Lung (tissue), 12 donors: Measurements from ENCODE around the gene GFPT2. TPM values are rescaled to one million over a fixed set of nuclear protein-coding genes. Genes with fewer than 3 reads are reported as not detected.
A peak's percentile ranks its signal among the peaks of the same experiment; 100 is the strongest.

ENCODE experiments used
- ATAC-seq: fragments of 200-7000 bp; cut with Tn5 transposase; one replicate; pipeline ENCODE4 v1.9.1; 2020; ENCODE audit warnings: moderate number of reproducible peaks; ENCODE audit not compliant: insufficient read depth, low FRiP score
- DNase-seq, 3 donors: peaks; one replicate each; pipeline ENCODE4 v3.0.0-alpha.2; 2013 to 2017
- H3K27ac ChIP-seq, 2 donors: one replicate each; pipeline ENCODE4 v1.5.1; 2013; ENCODE audit warnings: mild to moderate bottlenecking in 2 of 2, moderate library complexity in 2 of 2, control low read depth in 1 of 2, inconsistent platforms in 1 of 2, low read depth in 1 of 2, low read length in 1 of 2
- H3K27me3 ChIP-seq, 3 donors: one replicate each; pipeline ENCODE4 v1.5.1; 2013; ENCODE audit warnings: low read length in 2 of 3; ENCODE audit not compliant: control insufficient read depth in 3 of 3, insufficient read depth in 3 of 3
- H3K36me3 ChIP-seq, 4 donors: one replicate each; pipeline ENCODE4 v1.5.1; 2013; ENCODE audit warnings: low read length in 4 of 4, mild to moderate bottlenecking in 1 of 4, moderate library complexity in 1 of 4; ENCODE audit not compliant: control insufficient read depth in 4 of 4, insufficient read depth in 4 of 4
- H3K4me1 ChIP-seq, 5 donors: one replicate each; pipeline ENCODE4 v1.5.1; 2013; ENCODE audit warnings: low read length in 5 of 5, mild to moderate bottlenecking in 2 of 5, moderate library complexity in 1 of 5; ENCODE audit not compliant: control insufficient read depth in 5 of 5, insufficient read depth in 5 of 5
- H3K4me3 ChIP-seq: one replicate; pipeline ENCODE4 v1.5.1; 2013; ENCODE audit warnings: mild to moderate bottlenecking, control low read depth, moderate library complexity
- H3K9ac ChIP-seq, 2 donors: one replicate each; pipeline ENCODE4 v1.5.1; 2013; ENCODE audit warnings: low read length in 2 of 2, control low read depth in 1 of 2; ENCODE audit not compliant: insufficient read depth in 1 of 2
- H3K9me3 ChIP-seq, 4 donors: one replicate each; pipeline ENCODE4 v1.5.1; 2013; ENCODE audit warnings: low read length in 3 of 4, mild to moderate bottlenecking in 1 of 4, moderate library complexity in 1 of 4; ENCODE audit not compliant: control insufficient read depth in 4 of 4, insufficient read depth in 3 of 4
- CTCF ChIP-seq: IDR thresholded peaks from 2 replicates; pipeline ENCODE4 v1.5.1; 2012; ENCODE audit warnings: mild to moderate bottlenecking; ENCODE audit errors: control extremely low read depth, extremely low read depth
- WGBS, 2 donors: extraction: QIAGEN DNeasy Blood & Tissue Kit; methylation state at CpG; one replicate each; pipeline ENCODE4 v1.1.7; 2013; 5-methylcytosine and 5-hydroxymethylcytosine counted together
- polyA plus RNA-seq, 2 donors: library from polyadenylated mRNA; stranded (reverse); fragments of 200-250 nt; gene quantifications; one replicate each; pipeline ENCODE4 v1.2.1, GENCODE V29; 2013
- total RNA-seq, 2 donors: library from RNA; depleted of rRNA in 1 of 2; stranded (reverse); fragments of >200 nt in 1 of 2; gene quantifications; one replicate each; pipeline ENCODE4 v1.2.1, GENCODE V29; 2014 to 2021
- donor health status: control.
- donor health status: control.
- donor health status: Bipolar disorder and iron deficiency.
- donor health status: healthy.
- donor health status: DM: yes; HTN: yes; CAD: no.

GFPT2 gene
- total and polyA plus RNA-seq, 4 donors, result 11.1 to 26.6 (median 17.3) TPM

DNA sequence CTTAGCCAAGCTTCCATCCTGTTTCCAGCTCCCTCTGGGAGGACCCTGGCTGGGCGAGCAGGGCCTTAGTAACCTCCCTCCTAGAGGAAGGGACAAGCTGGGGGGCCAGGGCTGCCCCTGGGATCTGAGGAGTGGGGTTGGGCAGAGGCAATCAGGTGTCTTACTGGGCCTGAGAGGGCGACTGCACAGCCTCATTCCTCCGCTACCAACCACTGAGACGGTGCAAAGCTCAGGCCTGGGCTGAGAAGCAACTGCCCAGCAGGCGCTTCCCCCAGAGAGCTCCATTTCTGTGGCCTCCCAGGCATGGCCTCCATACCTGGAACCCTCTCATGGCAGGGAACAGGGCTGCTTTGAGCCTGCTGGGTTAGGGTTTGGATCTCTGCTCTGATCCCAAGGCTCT, 18.8 kb upstream of the GFPT2 start:
- H3K4me3 ChIP-seq, result no peak overlapping the region
- WGBS, 2 donors, result 91 to 95% methylated on average over 5 of the region's 5 CpGs
- no peak for ATAC-seq

DNA sequence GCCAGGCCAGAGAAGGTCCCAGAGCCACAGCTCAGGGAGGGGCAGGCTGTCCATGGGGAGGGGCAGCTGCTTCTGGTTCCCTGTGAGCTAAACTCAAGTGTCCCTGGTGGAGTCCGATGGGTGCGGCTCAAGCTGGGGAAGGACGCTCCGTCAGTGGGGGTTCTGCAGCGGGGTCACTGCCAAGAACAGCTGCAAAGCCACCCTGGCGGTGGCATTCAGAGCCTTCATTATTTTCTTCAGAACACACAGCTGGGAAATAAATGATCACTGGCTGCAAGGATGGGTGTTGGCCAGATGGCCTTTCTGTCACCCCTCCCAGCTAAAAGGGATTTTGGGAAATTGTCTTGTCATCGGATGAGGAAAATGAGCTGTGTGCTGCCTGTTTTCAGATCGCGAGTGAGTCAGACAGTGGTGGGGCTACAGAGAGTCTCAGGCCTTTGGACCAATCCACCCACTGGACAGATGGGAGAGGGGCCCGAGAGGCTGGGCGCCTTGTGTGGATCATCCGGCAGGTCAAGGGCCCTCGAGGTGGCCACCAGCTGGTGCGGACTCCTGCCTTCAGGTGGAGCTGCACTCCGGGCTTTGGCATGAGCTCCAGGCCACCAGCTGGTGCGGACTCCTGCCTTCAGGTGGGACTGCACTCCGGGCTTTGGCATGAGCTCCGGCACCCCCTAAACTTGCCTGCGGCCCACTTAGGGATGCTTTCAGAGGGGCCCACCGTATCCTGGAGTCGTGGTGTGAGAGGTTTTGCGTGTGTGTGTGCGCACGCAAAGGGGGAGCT, 17.9 kb upstream of the GFPT2 start:
- Histone ChIP-seq H3K9me3 (no peaks in the 10 kb centered on the region), H3K9ac (no peak overlapping the region), H3K4me3 (no peak overlapping the region), H3K36me3 (no peaks in the 10 kb centered on the region), H3K27ac (no peak overlapping the region), H3K27me3 (no peaks in the 10 kb centered on the region), H3K4me1 (no peaks in the 10 kb centered on the region)
- 90 to 93% methylated on average over 24 of the region's 24 CpGs for WGBS, 2 donors
- no peak for DNase-seq
- TF ChIP-seq CTCF, result no peak
- ATAC-seq, result peak; percentile 31

More for the DNA sequence above, 18.8 kb upstream of the GFPT2 start:
- DNase-seq, result no peak
- Histone ChIP-seq H3K27me3 (no peaks in the 10 kb centered on the region), H3K9me3 (no peaks in the 10 kb centered on the region), H3K36me3 (no peaks in the 10 kb centered on the region), H3K4me1 (no peaks in the 10 kb centered on the region), H3K27ac (no peak overlapping the region), H3K9ac (no peak overlapping the region)
- no peak for TF ChIP-seq CTCF

DNA sequence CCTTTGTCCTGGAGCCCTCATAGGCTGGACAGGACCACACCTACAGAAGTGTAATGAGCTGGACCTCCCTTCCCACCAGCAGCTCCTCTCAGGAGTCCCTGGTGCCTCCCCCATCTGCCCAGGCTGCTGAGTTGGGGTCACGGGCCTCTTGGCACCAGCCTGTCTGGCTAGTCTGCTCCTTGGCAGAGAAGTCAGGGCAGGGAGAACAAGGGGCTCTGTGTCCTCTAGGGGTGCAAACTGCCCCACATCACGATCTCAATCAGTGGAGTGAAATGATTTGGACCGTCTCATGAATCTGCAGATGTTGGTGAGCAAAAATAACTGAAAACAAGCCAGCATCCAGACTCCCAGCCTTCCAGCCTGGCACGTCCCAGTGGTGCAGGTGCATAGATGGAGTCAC, 14.9 kb upstream of the GFPT2 start:
- Histone ChIP-seq H3K4me3 (no peak overlapping the region), H3K27me3 (no peaks in the 10 kb centered on the region), H3K36me3 (no peaks in the 10 kb centered on the region), H3K9ac (no peak overlapping the region), H3K27ac (no peak overlapping the region), H3K4me1 (no peaks in the 10 kb centered on the region), H3K9me3 (no peaks in the 10 kb centered on the region)
- DNase-seq (no peak), ATAC-seq (no peak)
- TF ChIP-seq CTCF, result no peak
- 80 to 85% methylated on average over 4 of the region's 4 CpGs for WGBS, 2 donors

DNA sequence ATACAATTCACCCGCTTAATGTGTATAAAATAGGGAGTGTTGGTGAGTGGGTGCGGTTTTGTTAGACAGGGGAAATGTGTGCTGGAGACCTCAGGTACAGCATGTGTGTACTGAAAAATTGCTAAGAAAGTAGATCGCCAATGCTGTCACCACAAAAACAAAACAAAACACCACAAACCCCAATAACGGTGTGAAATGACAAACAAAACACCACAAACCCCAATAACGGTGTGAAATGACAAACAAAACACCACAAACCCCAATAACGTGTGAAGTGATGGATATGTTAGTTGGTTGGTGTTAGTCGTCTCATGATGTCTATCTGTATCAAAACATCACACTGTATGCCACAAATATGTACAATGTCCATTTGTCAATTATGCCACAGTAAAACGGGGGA, 14.2 kb upstream of the GFPT2 start:
- no peak for TF ChIP-seq CTCF
- 87 to 92% methylated on average over 8 of the region's 8 CpGs for WGBS, 2 donors
- ATAC-seq, result no peak

More for the DNA sequence above, 14.2 kb upstream of the GFPT2 start:
- Histone ChIP-seq H3K9me3 (no peaks in the 10 kb centered on the region), H3K27me3 (no peaks in the 10 kb centered on the region), H3K36me3 (no peaks in the 10 kb centered on the region), H3K4me1 (no peaks in the 10 kb centered on the region), H3K27ac (no peak overlapping the region), H3K9ac (no peak overlapping the region), H3K4me3 (no peak overlapping the region)
- no peak for DNase-seq
